K562 (cell line): ENCODE measurements around the gene A4GALT. TPM values are rescaled to one million over a fixed set of nuclear protein-coding genes. Genes with fewer than 3 reads are reported as not detected.
A peak's percentile ranks its signal among the peaks of the same experiment; 100 is the strongest.
"Not testable (repeated sequence)": the region's sequence is repeated elsewhere in the genome, so short reads cannot be mapped to it uniquely, and the experiment has no call there.

Experiments used
- ATAC-seq: fragments of 200-7000 bp; cut with Tn5 transposase; 3 replicates; pipeline ENCODE4 v1.9.1; 2020; ENCODE audit warnings: moderate library complexity
- BruUV-seq: library from RNA; stranded (reverse); fragments of 400-500 nt; replicated peaks from 2 replicates; lab custom pipeline; 2021; lab: Mats Ljungman, UMichigan
- CTCF ChIA-PET: fragments of 300-600 bp; formaldehyde crosslinking; extraction: SDS; loops from one replicate; lab custom pipeline; 2021; ENCODE audit warnings: low intra/inter-chr PET ratio; lab: Yijun Ruan, JAX
- POLR2A ChIA-PET: fragments of 300-600, 350-650 bp; sonication (Branson Sonifier 250); formaldehyde crosslinking; extraction: SDS; loops from one replicate; lab custom pipeline; 2021; ENCODE audit warnings: antibody characterized with exemption, inconsistent platforms; lab: Yijun Ruan, JAX
- DNase-seq, 4 experiments: peaks; one replicate each; pipeline versions ENCODE4 v3.0.0 to v3.0.0-alpha.2; 2011 to 2018; ENCODE audit warnings: low spot score in 3 of 4, mixed read lengths in 3 of 4; ENCODE audit errors: extremely low read depth in 1 of 4
- FAIRE-seq: peaks from 2 replicates; lab custom pipeline; 2011; peaks lifted over from hg19 to GRCh38; lab: Jason Lieb, UNC
- H2AFZ ChIP-seq: 2 replicates; pipeline ENCODE4 v1.6.0; 2011; ENCODE audit warnings: low read depth, low read length, control low read depth, inconsistent platforms
- H3K27ac ChIP-seq: fragments of 200-600 bp; 3 replicates; pipeline ENCODE4 v1.8.0; 2011; ENCODE audit warnings: low read depth, mild to moderate bottlenecking, control low read depth, inconsistent platforms, low read length, moderate library complexity, mixed read lengths; ENCODE audit errors: extremely low read depth
- H3K27me3 ChIP-seq, 2 experiments: fragments of 300-600 bp in 1 of 2; 2 replicates in 1 of 2; 3 replicates in 1 of 2; pipeline versions ENCODE4 v1.6.0 to v1.8.0; 2011; ENCODE audit warnings: inconsistent platforms in 2 of 2, low read length in 2 of 2, mild to moderate bottlenecking in 1 of 2, mixed read lengths in 1 of 2, moderate library complexity in 1 of 2; ENCODE audit not compliant: control insufficient read depth in 2 of 2, insufficient read depth in 2 of 2
- H3K36me3 ChIP-seq: fragments of 300-600 bp; 3 replicates; pipeline ENCODE4 v1.8.0; 2011; ENCODE audit warnings: mild to moderate bottlenecking, low read length, inconsistent platforms; ENCODE audit not compliant: control insufficient read depth, insufficient read depth
- H3K4me1 ChIP-seq, 2 experiments: fragments of 200-600 bp in 1 of 2; replicated peaks in 1 of 2; 2 replicates in 1 of 2; 3 replicates in 1 of 2; pipeline versions ENCODE4 v1.5.1 to v1.8.0; 2011; ENCODE audit warnings: inconsistent platforms in 2 of 2, low read length in 2 of 2, mild to moderate bottlenecking in 1 of 2, mixed read lengths in 1 of 2, moderate library complexity in 1 of 2; ENCODE audit not compliant: control insufficient read depth in 2 of 2, insufficient read depth in 2 of 2
- H3K4me2 ChIP-seq: 2 replicates; pipeline ENCODE4 v1.6.1; 2011; ENCODE audit warnings: low read length, control low read depth, inconsistent platforms, mixed read lengths; ENCODE audit not compliant: insufficient read depth
- H3K4me3 ChIP-seq: fragments of 200-600 bp; sonication (generic), shearing (Covaris generic); 2 replicates; pipeline ENCODE4 v1.5.1; 2016; ENCODE audit warnings: control low read depth, inconsistent platforms
- H3K79me2 ChIP-seq: fragments of 200-600 bp; 3 replicates; pipeline ENCODE4 v1.8.0; 2011; ENCODE audit warnings: low read length, inconsistent platforms; ENCODE audit not compliant: control insufficient read depth, insufficient read depth
- H3K9ac ChIP-seq, 2 experiments: 2 replicates each; pipeline versions ENCODE4 v1.6.0 to v1.6.1; 2011; ENCODE audit warnings: low read depth in 2 of 2, low read length in 2 of 2, control low read depth in 1 of 2, inconsistent platforms in 1 of 2, mild to moderate bottlenecking in 1 of 2, mixed read lengths in 1 of 2; ENCODE audit not compliant: insufficient read depth in 1 of 2
- H3K9me1 ChIP-seq: one replicate; pipeline ENCODE4 v1.6.0; 2011; ENCODE audit warnings: inconsistent platforms, mild to moderate bottlenecking, low read length, moderate library complexity; ENCODE audit not compliant: control insufficient read depth, insufficient read depth
- H3K9me3 ChIP-seq: replicated peaks from 2 replicates; pipeline ENCODE4 v1.5.1; 2011; ENCODE audit warnings: low read depth, low read length, inconsistent platforms; ENCODE audit not compliant: control insufficient read depth, insufficient read depth
- H4K20me1 ChIP-seq: replicated peaks from 2 replicates; pipeline ENCODE4 v1.6.1; 2011; ENCODE audit warnings: low read length, inconsistent platforms, mixed read lengths; ENCODE audit not compliant: control insufficient read depth, insufficient read depth
- EGR1 ChIP-seq: fragments of 450-650 bp; conservative IDR thresholded peaks from 2 replicates; pipeline ENCODE4 v1.6.1; 2017; ENCODE audit warnings: mild to moderate bottlenecking
- ETS2 ChIP-seq: IDR thresholded peaks from 2 replicates; pipeline ENCODE4 v1.6.1; 2016; ENCODE audit warnings: borderline replicate concordance, missing genetic modification characterization, mild to moderate bottlenecking, moderate library complexity, missing compliant biosample characterization; ENCODE audit not compliant: poor library complexity, severe bottlenecking
- ZNF146 ChIP-seq: IDR thresholded peaks from one replicate; pipeline ENCODE4 v1.6.1; 2018; ENCODE audit warnings: missing compliant biosample characterization; ENCODE audit not compliant: unreplicated experiment
- WGBS: fragments of 100-300 bp; shearing (Covaris generic); methylation state at CpG from one replicate; pipeline ENCODE4 v1.1.6; 2016; ENCODE audit warnings: low coverage, mixed read lengths; ENCODE audit not compliant: insufficient coverage; ENCODE audit errors: missing lambda C conversion rate; 5-methylcytosine and 5-hydroxymethylcytosine counted together
- in situ Hi-C: fragments of 300-500 bp; cut with MboI; formaldehyde crosslinking; loops from 4 replicates; pipeline ENCODE4 v1.15.0; 2018; ENCODE audit warnings: inconsistent platforms, mixed read lengths
- intact Hi-C: fragments of 100-400 bp; cut with micrococcal nuclease; formaldehyde crosslinking; loops from 2 replicates; pipeline ENCODE4 v1.14.2; 2022
- polyA plus RNA-seq, 8 experiments: library from polyadenylated mRNA; depleted of rRNA in 4 of 8; stranded (reverse) in 5 of 8; unstranded in 3 of 8; fragments of >200 nt; fragmentation: Nextera tagmentation in 2 of 8; fragmentation: Illumina TruSeq in 1 of 8; extraction: Ambion mirVana in 2 of 8; extraction: Trizol in 1 of 8; gene quantifications; 2 replicates each; pipeline versions ENCODE4 v1.2.1 to v1.2.3, GENCODE V29; 2011 to 2014; ENCODE audit warnings: inconsistent platforms in 1 of 8, missing spikeins in 1 of 8
- total RNA-seq, 7 experiments: library from RNA; depleted of rRNA in 6 of 7; stranded (reverse); fragments of >200 nt in 6 of 7; fragmentation: Illumina TruSeq in 2 of 7; extraction: Trizol in 2 of 7; gene quantifications; 2 replicates each; pipeline versions ENCODE4 v1.2.1 to v1.2.3, GENCODE V29; 2011 to 2021; ENCODE audit warnings: low replicate concordance in 1 of 7

A4GALT gene
- total and polyA plus RNA-seq, 9 of the 15 experiments (the other 6 are each of a cell fraction or from before 2014, with no cell fraction given): 0.07 to 0.11 TPM; not detected in 7

DNA sequence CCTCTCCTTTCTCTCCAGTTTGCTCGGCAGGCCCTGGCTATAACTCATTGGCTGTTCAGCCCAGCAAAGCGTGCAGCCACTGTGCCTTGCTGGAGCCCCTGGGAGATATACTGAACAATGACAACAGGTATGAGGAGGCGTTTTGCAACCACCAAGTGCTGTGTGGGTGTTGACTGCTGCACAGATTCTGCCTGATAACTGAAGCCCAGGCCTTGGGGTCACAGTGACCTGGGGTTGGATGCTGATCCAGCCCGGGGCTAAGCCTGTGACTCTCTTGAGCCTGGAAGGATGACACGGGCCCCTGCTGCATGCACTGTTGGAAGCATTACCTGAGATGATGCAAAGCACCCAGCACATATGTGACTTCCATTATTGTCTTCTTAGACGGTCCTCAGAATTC lies 13.7 kb upstream of the A4GALT start:
- Histone ChIP-seq H3K4me1 (no peaks in the 10 kb centered on the region; a peak in 1 of 5 replicates), H3K9me3 (no peaks in the 10 kb centered on the region), H3K4me2 (no peak overlapping the region), H3K79me2 (no peaks in the 10 kb centered on the region), H3K27ac (no peak overlapping the region)
- intact Hi-C loops: no loop called here
- no peak for ATAC-seq
- BruUV-seq: no TSS peak
- TF ChIP-seq ETS2 (tag) (no peak), EGR1 (peak; percentile 45; the same call in 1 of the 2 replicates)
- TF ChIP-seq, all 486 proteins: peak for 1
- ChIA-PET CTCF (no interaction called here), POLR2A (interaction anchor here (0.7 kb wide), 1 partner anchor 245 kb away, joined by 3 read pairs; no protein-coding TSS in a partner anchor)
- Histone ChIP-seq H3K9me1 (no peaks in the 10 kb centered on the region), H3K9ac (no peak overlapping the region), H4K20me1 (no peaks in the 10 kb centered on the region), H2AFZ (no peak overlapping the region), H3K27me3 (peaks cover 0 to 26% of the 10 kb centered on the region in 2 experiments; a peak in 2 of 5 replicates), H3K36me3 (no peaks in the 10 kb centered on the region), H3K4me3 (no peak overlapping the region)
- in situ Hi-C loops: no loop called here
- 2% methylated on average over 4 of the region's 6 CpGs for WGBS
- DNase-seq: no peak
- no peak for FAIRE-seq

DNA sequence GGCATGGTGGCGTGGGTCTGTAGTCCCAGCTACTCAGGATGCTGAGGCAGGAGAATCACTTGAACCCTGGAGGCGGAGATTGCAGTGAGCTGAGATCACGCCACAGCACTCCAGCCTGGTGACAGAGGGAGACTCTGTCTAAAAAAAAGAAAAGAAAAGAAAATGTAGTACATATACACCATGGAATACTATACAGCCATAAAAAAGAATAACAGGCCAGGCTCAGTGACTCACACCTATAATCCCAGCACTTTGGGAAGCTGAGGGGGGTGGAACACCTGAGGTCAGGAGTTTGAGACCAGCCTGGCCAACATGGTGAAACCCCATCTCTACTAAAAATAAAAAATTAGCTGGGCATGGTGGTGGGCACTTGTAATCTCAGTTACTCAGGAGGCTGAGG lies 12.7 kb upstream of the A4GALT start:
- H3K9me3 ChIP-seq, H3K4me3 ChIP-seq, CTCF ChIA-PET, H3K79me2 ChIP-seq, H3K9me1 ChIP-seq, in situ Hi-C loops, H3K36me3 ChIP-seq, H2AFZ ChIP-seq, POLR2A ChIA-PET, H4K20me1 ChIP-seq, H3K9ac ChIP-seq, H3K4me2 ChIP-seq, FAIRE-seq, H3K4me1 ChIP-seq, DNase-seq, H3K27ac ChIP-seq, intact Hi-C loops, BruUV-seq, ATAC-seq: not testable (repeated sequence)
- WGBS: 17% methylated on average over 3 of the region's 3 CpGs
- TF ChIP-seq ZNF146 (CRISPR knock-in tag): peak; percentile 63
- peaks cover 0 to 26% of the 10 kb centered on the region in 2 experiments; a peak in 2 of 5 replicates for H3K27me3 ChIP-seq
